Type B pancreatic cell (in vitro differentiated cells): ENCODE results near the gene EFTUD2. TPM values are rescaled to one million over a fixed set of nuclear protein-coding genes. Genes with fewer than 3 reads are reported as not detected.

Experiments used
- DNase-seq: peaks from one replicate; pipeline ENCODE4 v3.0.0; 2021; ENCODE audit warnings: mixed read lengths; ENCODE audit not compliant: unreplicated experiment; ENCODE audit errors: extremely low spot score
- H3K27ac Mint-ChIP-seq: 2 replicates; pipeline ENCODE4 v1.8.0; 2021; ENCODE audit warnings: mild to moderate bottlenecking, mixed read lengths
- H3K27me3 Mint-ChIP-seq: 2 replicates; pipeline ENCODE4 v1.8.0; 2021; ENCODE audit warnings: mixed read lengths
- H3K36me3 Mint-ChIP-seq: 2 replicates; pipeline ENCODE4 v1.8.0; 2021; ENCODE audit warnings: mixed read lengths
- H3K4me1 Mint-ChIP-seq: one replicate; pipeline ENCODE4 v1.8.0; 2021; ENCODE audit warnings: mixed read lengths; ENCODE audit not compliant: unreplicated experiment
- H3K4me3 Mint-ChIP-seq: 2 replicates; pipeline ENCODE4 v1.8.0; 2021; ENCODE audit warnings: mild to moderate bottlenecking, mixed read lengths
- H3K9me3 Mint-ChIP-seq: 2 replicates; pipeline ENCODE4 v1.8.0; 2021; ENCODE audit warnings: mixed read lengths
- total RNA-seq: library from RNA; stranded (reverse); gene quantifications from 2 replicates; pipeline ENCODE4 v1.2.1, GENCODE V29; 2021; ENCODE audit warnings: low replicate concordance
- TF ChIP-seq, protein P1 (sequence below): fragments of 200-600 bp; sonication (generic); conservative IDR thresholded peaks from 2 replicates; pipeline ENCODE4 v1.5.0; 2021; ENCODE audit warnings: antibody characterized with exemption, mild to moderate bottlenecking

EFTUD2 gene
- total RNA-seq, 1 donor from 2014 or later, result 122 TPM

DNA sequence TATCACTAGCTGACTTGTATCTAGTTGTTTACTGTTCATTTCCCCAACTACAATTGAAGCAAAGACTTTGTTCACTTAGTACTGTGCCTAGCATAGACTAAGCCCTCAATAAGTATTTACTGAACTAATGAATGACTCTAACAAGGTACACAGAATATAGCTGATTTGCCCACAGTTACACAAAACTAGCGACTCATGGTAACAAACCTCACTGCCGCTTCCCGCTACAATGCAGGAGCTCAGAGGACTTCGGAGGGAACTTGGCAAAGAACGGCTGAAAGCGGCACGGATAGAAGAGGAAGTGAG is 524 bp downstream of the EFTUD2 start:
- H3K27ac Mint-ChIP-seq, result peak overlapping the region; percentile 100
- DNase-seq, result no peak
- H3K4me3 Mint-ChIP-seq, result peak overlapping the region; percentile 95
- TF ChIP-seq, protein P1, sequence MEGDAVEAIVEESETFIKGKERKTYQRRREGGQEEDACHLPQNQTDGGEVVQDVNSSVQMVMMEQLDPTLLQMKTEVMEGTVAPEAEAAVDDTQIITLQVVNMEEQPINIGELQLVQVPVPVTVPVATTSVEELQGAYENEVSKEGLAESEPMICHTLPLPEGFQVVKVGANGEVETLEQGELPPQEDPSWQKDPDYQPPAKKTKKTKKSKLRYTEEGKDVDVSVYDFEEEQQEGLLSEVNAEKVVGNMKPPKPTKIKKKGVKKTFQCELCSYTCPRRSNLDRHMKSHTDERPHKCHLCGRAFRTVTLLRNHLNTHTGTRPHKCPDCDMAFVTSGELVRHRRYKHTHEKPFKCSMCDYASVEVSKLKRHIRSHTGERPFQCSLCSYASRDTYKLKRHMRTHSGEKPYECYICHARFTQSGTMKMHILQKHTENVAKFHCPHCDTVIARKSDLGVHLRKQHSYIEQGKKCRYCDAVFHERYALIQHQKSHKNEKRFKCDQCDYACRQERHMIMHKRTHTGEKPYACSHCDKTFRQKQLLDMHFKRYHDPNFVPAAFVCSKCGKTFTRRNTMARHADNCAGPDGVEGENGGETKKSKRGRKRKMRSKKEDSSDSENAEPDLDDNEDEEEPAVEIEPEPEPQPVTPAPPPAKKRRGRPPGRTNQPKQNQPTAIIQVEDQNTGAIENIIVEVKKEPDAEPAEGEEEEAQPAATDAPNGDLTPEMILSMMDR, result no peak
- H3K4me1 Mint-ChIP-seq, result peaks cover 9% of the 10 kb centered on the region
- peaks cover 10% of the 10 kb centered on the region for H3K36me3 Mint-ChIP-seq
- H3K27me3 Mint-ChIP-seq, result no peaks in the 10 kb centered on the region
- H3K9me3 Mint-ChIP-seq, result no peaks in the 10 kb centered on the region

DNA sequence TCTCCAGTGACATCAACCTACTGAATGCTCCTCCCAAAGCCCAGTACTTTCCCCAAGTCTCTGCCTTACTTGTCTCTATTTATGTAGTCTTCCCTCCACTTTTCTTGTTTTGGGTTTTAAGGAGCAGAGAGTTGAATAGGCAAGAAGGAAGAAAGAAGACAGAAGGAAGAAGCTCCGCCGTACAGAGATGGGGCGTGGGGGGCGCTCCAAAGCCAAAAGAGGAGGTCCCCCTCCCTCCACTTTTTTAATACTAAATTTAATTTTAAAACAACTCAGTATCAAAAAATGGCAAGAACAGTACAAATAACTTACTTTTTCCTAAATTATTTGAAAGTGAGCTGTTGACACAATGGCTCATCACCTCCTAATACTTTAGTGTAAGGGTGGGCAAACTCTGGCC is 4.6 kb downstream of the EFTUD2 start:
- no peak overlapping the region for H3K4me3 Mint-ChIP-seq
- no peaks in the 10 kb centered on the region for H3K27me3 Mint-ChIP-seq
- H3K4me1 Mint-ChIP-seq, result peaks cover 9% of the 10 kb centered on the region
- H3K27ac Mint-ChIP-seq, result no peak overlapping the region
- no peak for DNase-seq
- no peaks in the 10 kb centered on the region for H3K9me3 Mint-ChIP-seq
- TF ChIP-seq, protein P1, result no peak
- H3K36me3 Mint-ChIP-seq, result peaks cover 15% of the 10 kb centered on the region

DNA sequence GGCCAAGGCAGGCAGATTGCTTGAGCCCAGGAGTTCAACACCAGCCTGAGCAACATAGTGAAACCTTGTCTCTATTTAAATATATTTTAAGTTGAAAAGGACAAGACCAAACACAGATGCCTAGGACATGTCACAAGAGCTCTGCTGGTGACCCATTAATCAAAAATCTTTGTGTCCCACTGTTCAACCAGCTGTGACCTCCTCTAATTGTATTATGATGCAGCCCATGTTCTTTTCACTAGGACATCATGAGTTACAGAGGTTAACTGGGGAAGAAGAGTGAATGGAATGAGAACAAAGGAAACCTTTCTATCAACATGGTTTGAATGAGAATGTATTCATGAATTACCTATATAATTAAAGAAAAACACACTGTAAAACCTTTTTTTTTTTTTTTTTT is 7.0 kb downstream of the EFTUD2 start:
- Mint-ChIP-seq H3K36me3 (peaks cover 11% of the 10 kb centered on the region), H3K27me3 (no peaks in the 10 kb centered on the region), H3K4me3 (no peak overlapping the region), H3K27ac (no peak overlapping the region), H3K4me1 (peaks cover 3% of the 10 kb centered on the region), H3K9me3 (no peaks in the 10 kb centered on the region)
- TF ChIP-seq, protein P1, result no peak
- no peak for DNase-seq

DNA sequence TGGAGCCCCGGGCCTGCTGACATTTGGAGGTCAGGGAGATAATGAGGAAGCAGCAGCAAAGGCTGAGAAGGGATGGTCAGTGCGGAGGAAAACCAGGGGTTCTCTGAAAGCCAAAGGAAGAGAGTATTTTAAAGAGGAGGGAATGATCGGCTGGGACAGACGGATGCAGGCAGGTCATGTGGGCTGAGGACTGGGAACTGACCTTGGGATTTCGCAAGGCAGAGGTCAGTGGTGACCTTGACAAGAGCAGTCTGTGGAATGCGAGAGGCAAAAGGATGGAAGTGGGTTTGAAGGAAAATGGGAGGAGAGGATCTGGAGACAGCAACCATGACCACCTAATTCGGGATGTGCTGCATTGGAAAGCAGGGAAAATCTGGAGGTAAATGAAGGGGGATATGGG is 10.2 kb downstream of the EFTUD2 start:
- DNase-seq, result no peak
- TF ChIP-seq, protein P1, result no peak
- Mint-ChIP-seq H3K4me1 (no peaks in the 10 kb centered on the region), H3K27ac (no peak overlapping the region), H3K4me3 (no peak overlapping the region), H3K9me3 (no peaks in the 10 kb centered on the region), H3K36me3 (peaks cover 4% of the 10 kb centered on the region), H3K27me3 (no peaks in the 10 kb centered on the region)

DNA sequence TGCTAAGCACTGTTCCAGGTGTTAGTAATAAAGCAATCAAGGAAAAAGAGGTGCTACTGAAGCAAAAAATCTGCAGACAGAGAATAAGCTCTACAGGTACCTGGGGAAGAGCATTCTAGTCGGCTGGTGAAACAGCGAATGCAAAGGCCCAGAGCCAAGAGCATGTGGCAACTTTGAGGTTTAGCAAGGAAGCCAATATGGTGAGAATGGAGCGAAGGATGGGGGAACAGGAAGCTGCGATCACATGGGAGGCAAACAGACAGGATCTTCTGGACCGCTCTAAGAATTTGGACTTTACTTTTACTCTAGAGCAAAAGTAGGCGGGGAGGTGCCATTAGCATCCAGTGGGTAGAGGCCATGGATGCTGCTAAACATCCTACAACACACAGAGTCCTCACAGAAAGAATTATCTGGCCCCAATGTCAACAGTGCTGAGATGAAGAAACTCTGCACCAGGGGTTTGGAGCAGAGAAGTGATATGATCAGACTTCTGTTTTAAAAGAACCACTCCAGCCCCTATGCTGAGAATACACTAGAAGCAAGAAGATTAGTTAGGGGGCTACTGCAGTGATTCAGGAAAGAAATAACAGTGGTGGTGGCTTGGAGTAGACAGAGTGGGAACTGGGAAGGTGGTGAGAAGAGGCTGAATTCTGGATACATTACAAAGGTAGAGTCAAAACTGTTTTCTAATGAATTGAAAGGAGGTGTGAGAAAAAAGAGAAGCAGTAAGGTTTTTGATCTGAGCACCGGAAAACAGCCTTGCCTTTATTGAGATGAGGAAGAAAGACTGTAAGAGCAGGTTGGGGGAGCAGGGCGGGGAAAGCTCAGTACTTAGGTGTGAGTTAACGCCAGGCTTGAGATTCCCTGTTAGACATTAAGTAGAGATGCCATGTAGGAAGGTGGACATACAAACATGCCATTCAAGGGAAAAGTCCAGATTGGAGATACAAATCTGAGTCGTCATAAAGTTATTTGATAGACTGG is 11.0 kb downstream of the EFTUD2 start:
- Mint-ChIP-seq H3K4me1 (no peaks in the 10 kb centered on the region), H3K27ac (no peak overlapping the region), H3K27me3 (no peaks in the 10 kb centered on the region), H3K4me3 (no peak overlapping the region), H3K36me3 (peaks cover 8% of the 10 kb centered on the region), H3K9me3 (no peaks in the 10 kb centered on the region)
- no peak for DNase-seq
- TF ChIP-seq, protein P1, result no peak
